Astrocyte (in vitro differentiated cells and primary cell): ENCODE measurements around the gene TNFRSF25. TPM values are rescaled to one million over a fixed set of nuclear protein-coding genes. Genes with fewer than 3 reads are reported as not detected.

ENCODE experiments used
- DNase-seq: peaks from one replicate; pipeline ENCODE4 v3.0.0-alpha.2; 2010; ENCODE audit warnings: low read depth
- FAIRE-seq: peaks from 2 replicates; lab custom pipeline; 2011; peaks lifted over from hg19 to GRCh38; lab: Jason Lieb, UNC
- H2AFZ ChIP-seq: 2 replicates; pipeline ENCODE4 v1.6.0; 2012; ENCODE audit warnings: low read depth, low read length, inconsistent platforms
- H3K27ac ChIP-seq: 2 replicates; pipeline ENCODE4 v1.5.1; 2011; ENCODE audit warnings: low read depth, low read length, inconsistent platforms
- H3K27me3 ChIP-seq: 2 replicates; pipeline ENCODE4 v1.6.0; 2011; ENCODE audit warnings: low read length, inconsistent platforms; ENCODE audit not compliant: insufficient read depth
- H3K36me3 ChIP-seq: 2 replicates; pipeline ENCODE4 v1.5.1; 2011; ENCODE audit warnings: low read length, inconsistent platforms; ENCODE audit not compliant: insufficient read depth
- H3K4me1 ChIP-seq: 2 replicates; pipeline ENCODE4 v1.5.1; 2011; ENCODE audit warnings: low read length, inconsistent platforms; ENCODE audit not compliant: insufficient read depth
- H3K4me2 ChIP-seq: 2 replicates; pipeline ENCODE4 v1.6.0; 2012; ENCODE audit warnings: low read length, inconsistent platforms
- H3K4me3 ChIP-seq: 2 replicates; pipeline ENCODE4 v1.5.1; 2011; ENCODE audit warnings: low read depth, mild to moderate bottlenecking, low read length, inconsistent platforms; ENCODE audit not compliant: insufficient read depth
- H3K79me2 ChIP-seq: 2 replicates; pipeline ENCODE4 v1.6.0; 2012; ENCODE audit warnings: mild to moderate bottlenecking, low read length, inconsistent platforms; ENCODE audit not compliant: insufficient read depth
- H3K9ac ChIP-seq: 2 replicates; pipeline ENCODE4 v1.6.0; 2012; ENCODE audit warnings: mild to moderate bottlenecking, low read length, inconsistent platforms
- H3K9me3 ChIP-seq: 2 replicates; pipeline ENCODE4 v1.5.1; 2012; ENCODE audit warnings: low read depth, mild to moderate bottlenecking, low read length, inconsistent platforms; ENCODE audit not compliant: insufficient read depth
- H4K20me1 ChIP-seq: 2 replicates; pipeline ENCODE4 v1.6.0; 2012; ENCODE audit warnings: low read length, inconsistent platforms; ENCODE audit not compliant: insufficient read depth
- H3K27ac Mint-ChIP-seq: one replicate; pipeline ENCODE4 v1.8.0; 2021; ENCODE audit warnings: mild to moderate bottlenecking, mixed read lengths; ENCODE audit not compliant: unreplicated experiment
- H3K27me3 Mint-ChIP-seq: one replicate; pipeline ENCODE4 v1.8.0; 2021; ENCODE audit warnings: low read depth, mixed read lengths; ENCODE audit not compliant: unreplicated experiment
- H3K36me3 Mint-ChIP-seq: one replicate; pipeline ENCODE4 v1.8.0; 2021; ENCODE audit warnings: low read depth, mixed read lengths; ENCODE audit not compliant: unreplicated experiment
- H3K4me1 Mint-ChIP-seq: one replicate; pipeline ENCODE4 v1.8.0; 2021; ENCODE audit warnings: low read depth, mixed read lengths; ENCODE audit not compliant: unreplicated experiment
- H3K4me3 Mint-ChIP-seq: one replicate; pipeline ENCODE4 v1.8.0; 2021; ENCODE audit warnings: mild to moderate bottlenecking, moderate library complexity, mixed read lengths; ENCODE audit not compliant: unreplicated experiment
- H3K9me3 Mint-ChIP-seq: one replicate; pipeline ENCODE4 v1.8.0; 2021; ENCODE audit warnings: mild to moderate bottlenecking, mixed read lengths; ENCODE audit not compliant: unreplicated experiment
- EZH2 ChIP-seq: IDR thresholded peaks from 2 replicates; pipeline ENCODE4 v1.6.1; 2012; ENCODE audit warnings: mild to moderate bottlenecking, low read length, inconsistent platforms; ENCODE audit not compliant: insufficient read depth
- total RNA-seq: library from RNA; stranded (reverse); gene quantifications from 2 replicates; pipeline ENCODE4 v1.2.1, GENCODE V29; 2021
- TF ChIP-seq, protein P1 (sequence below): IDR thresholded peaks from 2 replicates; pipeline ENCODE4 v1.5.1; 2011; ENCODE audit warnings: low read depth, mild to moderate bottlenecking, inconsistent platforms, low read length, moderate library complexity; ENCODE audit not compliant: insufficient read depth

The TNFRSF25 gene
- total RNA-seq, 1 donor from 2014 or later, result 18.8 TPM

DNA sequence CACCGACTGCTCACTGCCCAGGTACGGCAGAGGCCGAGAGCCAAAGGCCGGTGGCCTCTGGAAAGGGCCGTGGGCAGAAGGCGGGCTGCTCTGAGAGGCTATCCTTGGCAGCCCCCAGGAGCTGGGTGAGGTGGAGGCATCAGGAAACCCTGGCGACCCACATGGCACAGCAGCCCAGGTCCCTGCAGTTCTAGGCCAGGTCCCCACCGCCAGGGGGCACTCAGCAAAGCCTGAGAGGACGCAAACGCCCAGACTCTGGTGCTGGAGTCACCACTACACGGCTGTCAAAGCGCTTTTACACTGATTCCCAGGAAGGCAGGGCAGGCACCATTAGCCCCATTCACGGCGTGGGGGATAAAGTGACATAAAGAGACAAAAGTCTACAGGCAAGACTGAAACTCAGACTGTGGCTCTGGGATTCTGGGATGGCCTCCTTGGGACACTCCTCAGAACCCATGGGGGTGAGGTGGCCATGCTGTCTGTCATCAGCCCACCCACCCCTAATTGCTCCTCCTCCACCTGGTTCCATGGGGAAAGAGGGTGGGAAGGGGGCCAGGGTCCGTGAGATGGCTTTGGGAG, 20.5 kb upstream of the TNFRSF25 start:
- no peaks in the 10 kb centered on the region for H3K36me3 ChIP-seq
- peak overlapping the region; percentile 42 for H3K4me3 ChIP-seq
- H3K4me3 Mint-ChIP-seq, result no peak overlapping the region
- no peaks in the 10 kb centered on the region for H3K27me3 Mint-ChIP-seq
- H3K9ac ChIP-seq, result peak overlapping the region; percentile 80
- DNase-seq, result peak; percentile 47
- peaks cover 3% of the 10 kb centered on the region for H3K4me1 Mint-ChIP-seq
- no peak for FAIRE-seq
- H4K20me1 ChIP-seq, result peaks cover 28% of the 10 kb centered on the region
- H3K36me3 Mint-ChIP-seq, result peaks cover 2% of the 10 kb centered on the region
- H3K9me3 ChIP-seq, result no peaks in the 10 kb centered on the region
- peaks cover 32% of the 10 kb centered on the region for H3K4me1 ChIP-seq
- no peaks in the 10 kb centered on the region for H3K9me3 Mint-ChIP-seq
- no peak overlapping the region for H2AFZ ChIP-seq
- H3K27ac ChIP-seq, result no peak overlapping the region
- H3K27ac Mint-ChIP-seq, result peak overlapping the region; percentile 41
- no peaks in the 10 kb centered on the region for H3K27me3 ChIP-seq
- H3K79me2 ChIP-seq, result peaks cover 84% of the 10 kb centered on the region
- H3K4me2 ChIP-seq, result peak overlapping the region; percentile 92
- no peak for TF ChIP-seq EZH2
- TF ChIP-seq, protein P1, sequence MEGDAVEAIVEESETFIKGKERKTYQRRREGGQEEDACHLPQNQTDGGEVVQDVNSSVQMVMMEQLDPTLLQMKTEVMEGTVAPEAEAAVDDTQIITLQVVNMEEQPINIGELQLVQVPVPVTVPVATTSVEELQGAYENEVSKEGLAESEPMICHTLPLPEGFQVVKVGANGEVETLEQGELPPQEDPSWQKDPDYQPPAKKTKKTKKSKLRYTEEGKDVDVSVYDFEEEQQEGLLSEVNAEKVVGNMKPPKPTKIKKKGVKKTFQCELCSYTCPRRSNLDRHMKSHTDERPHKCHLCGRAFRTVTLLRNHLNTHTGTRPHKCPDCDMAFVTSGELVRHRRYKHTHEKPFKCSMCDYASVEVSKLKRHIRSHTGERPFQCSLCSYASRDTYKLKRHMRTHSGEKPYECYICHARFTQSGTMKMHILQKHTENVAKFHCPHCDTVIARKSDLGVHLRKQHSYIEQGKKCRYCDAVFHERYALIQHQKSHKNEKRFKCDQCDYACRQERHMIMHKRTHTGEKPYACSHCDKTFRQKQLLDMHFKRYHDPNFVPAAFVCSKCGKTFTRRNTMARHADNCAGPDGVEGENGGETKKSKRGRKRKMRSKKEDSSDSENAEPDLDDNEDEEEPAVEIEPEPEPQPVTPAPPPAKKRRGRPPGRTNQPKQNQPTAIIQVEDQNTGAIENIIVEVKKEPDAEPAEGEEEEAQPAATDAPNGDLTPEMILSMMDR, result peak; percentile 87

DNA sequence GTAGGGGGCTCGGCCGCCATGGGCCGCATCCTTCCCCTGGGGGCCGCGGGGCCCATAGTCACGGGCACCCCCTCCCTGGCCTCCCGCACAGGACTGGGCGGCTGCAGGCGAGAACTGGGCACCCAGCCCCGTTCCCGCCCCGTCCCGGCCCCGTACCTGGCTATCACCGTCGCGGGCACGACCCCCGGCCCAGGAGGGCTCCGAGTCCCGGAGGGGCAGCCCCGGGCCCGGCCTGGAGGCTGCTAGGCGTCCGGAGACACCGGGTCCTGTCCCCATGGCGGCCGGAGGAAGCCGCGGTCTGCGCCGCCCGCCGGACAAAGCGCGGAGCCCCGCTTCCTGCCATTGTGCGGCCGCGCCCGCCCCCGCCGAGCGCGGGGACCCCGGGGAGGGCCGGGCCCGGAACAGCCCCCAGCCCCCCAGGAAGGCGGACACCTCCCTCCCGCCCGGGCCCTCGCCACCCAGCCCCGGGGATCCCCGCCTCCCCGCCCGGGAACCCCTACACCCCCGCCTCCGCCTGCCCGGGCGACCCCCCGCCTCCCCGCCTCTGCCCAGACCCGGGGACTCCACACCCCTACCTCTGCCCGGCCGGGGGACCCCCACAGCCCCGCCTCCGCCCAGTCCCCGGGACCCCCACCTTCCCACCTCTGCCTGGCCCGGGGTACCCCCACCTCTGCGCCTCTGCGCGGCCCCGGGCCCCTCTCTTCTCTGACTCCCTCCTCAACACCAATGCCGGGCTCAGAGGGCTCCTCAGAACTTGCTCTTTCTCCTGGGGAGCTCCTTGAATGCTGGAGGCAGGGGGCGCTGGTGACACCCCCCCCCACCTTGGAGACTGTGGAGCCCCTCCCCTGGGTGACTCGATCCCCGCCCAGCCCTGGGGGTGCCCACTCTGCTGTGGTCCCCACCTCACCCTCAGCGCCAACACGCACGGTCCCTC, 19.5 kb upstream of the TNFRSF25 start:
- H3K4me1 Mint-ChIP-seq, result peaks cover 2% of the 10 kb centered on the region
- H2AFZ ChIP-seq, result peak overlapping the region; percentile 60

More for the DNA sequence above, 19.5 kb upstream of the TNFRSF25 start:
- H3K4me3 ChIP-seq, result peak overlapping the region; percentile 60
- peak overlapping the region; percentile 80 for H3K9ac ChIP-seq
- H3K79me2 ChIP-seq, result peaks cover 78% of the 10 kb centered on the region
- FAIRE-seq (no peak), DNase-seq (no peak)
- no peak overlapping the region for H3K27ac ChIP-seq
- H4K20me1 ChIP-seq, result peaks cover 34% of the 10 kb centered on the region
- no peaks in the 10 kb centered on the region for H3K9me3 Mint-ChIP-seq
- peak overlapping the region; percentile 69 for H3K4me3 Mint-ChIP-seq
- peaks cover 24% of the 10 kb centered on the region for H3K4me1 ChIP-seq
- H3K9me3 ChIP-seq, result no peaks in the 10 kb centered on the region
- H3K27me3 ChIP-seq, result no peaks in the 10 kb centered on the region
- H3K36me3 ChIP-seq, result no peaks in the 10 kb centered on the region
- H3K4me2 ChIP-seq, result peak overlapping the region; percentile 92
- peak overlapping the region; percentile 34 for H3K27ac Mint-ChIP-seq
- H3K27me3 Mint-ChIP-seq, result no peaks in the 10 kb centered on the region
- no peak for TF ChIP-seq EZH2
- TF ChIP-seq, protein P1, result no peak
- peaks cover 2% of the 10 kb centered on the region for H3K36me3 Mint-ChIP-seq
